GM21786 (cell line): Measurements from ENCODE around the gene CALM1.
"Not testable (repeated sequence)": the region's sequence is repeated elsewhere in the genome, so short reads cannot be mapped to it uniquely, and the experiment has no call there.

ENCODE experiments used
- ATAC-seq: cut with Tn5 transposase; IDR thresholded peaks from one replicate; pipeline ENCODE4 v1.9.1; 2021; ENCODE audit not compliant: unreplicated experiment

CALM1 gene

GRCh38 chr14:90383126-90383730 lies 13.6 kb upstream of the CALM1 start:
- ATAC-seq, result peak; percentile 91

- peak; percentile 8 for ATAC-seq
Observed at GRCh38 chr14:90383731-90384542, 12.9 kb upstream of the CALM1 start.

DNA sequence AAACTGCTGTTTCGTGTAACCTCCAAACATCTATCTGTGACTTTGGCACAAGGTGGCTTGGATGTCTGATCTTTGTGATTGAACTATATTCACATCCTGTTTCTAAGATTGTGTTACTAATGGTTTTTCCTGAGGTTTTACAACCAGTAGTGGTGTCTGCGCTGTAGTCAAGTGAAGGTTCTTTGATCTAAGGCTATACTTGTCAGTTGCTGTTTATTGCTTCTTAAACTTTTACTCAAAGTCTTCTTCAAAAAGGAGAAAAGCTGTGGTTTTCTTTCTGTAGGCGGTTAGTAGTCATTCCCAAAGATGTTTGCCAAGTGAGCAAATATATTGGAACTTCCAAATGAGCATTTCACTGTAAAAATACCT lies 12.3 kb upstream of the CALM1 start:
- ATAC-seq, result no peak

DNA sequence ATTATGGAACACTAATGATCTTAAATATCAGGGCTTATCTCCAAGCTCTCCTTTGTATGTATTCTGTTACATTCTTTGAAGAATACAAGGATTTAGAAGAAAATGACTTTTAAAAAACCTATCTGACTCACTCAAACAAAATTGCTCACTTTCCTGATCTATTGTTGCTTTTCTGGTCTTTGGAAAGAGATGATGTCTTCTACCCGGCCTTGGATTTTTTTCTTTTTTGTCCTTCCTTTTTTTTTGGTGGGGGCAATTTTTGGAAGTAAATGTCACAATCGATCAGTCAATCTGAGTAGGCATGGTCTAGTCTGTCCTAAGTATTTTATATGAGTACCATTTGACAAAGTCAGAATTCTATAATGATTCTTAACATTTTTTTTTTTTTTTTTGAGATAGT lies 10.5 kb upstream of the CALM1 start:
- no peak for ATAC-seq

GRCh38 chr14:90387206-90387760 lies 9.5 kb upstream of the CALM1 start:
- no peak for ATAC-seq

- ATAC-seq, result no peak
Observed at GRCh38 chr14:90388437-90388836, 8.4 kb upstream of the CALM1 start.

DNA sequence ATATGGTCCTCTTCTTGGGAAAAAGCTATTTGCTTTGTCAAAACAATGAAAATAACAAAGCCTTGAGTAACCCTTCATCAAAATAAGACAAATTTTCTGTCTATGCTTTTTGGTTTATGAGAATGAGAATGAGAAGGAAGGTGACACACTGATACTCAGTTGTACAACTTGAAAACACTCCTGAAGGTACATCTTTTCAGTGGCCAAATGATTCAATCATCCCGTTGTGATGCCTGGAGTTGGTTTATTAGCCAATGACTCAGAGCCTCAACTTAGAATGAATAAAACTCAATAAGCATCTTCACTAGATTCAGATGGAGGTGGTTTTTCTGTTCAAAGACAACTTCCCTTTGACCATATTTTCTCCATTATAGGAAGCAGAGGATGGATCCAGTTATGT lies 7.8 kb upstream of the CALM1 start:
- no peak for ATAC-seq

GRCh38 chr14:90393966-90394365 lies 2.9 kb upstream of the CALM1 start:
- ATAC-seq, result no peak

GRCh38 chr14:90394782-90395181 lies 2.0 kb upstream of the CALM1 start:
- not testable (repeated sequence) for ATAC-seq

- ATAC-seq, result no peak
Observed at GRCh38 chr14:90397425-90398314, 841 bp downstream of the CALM1 start.

DNA sequence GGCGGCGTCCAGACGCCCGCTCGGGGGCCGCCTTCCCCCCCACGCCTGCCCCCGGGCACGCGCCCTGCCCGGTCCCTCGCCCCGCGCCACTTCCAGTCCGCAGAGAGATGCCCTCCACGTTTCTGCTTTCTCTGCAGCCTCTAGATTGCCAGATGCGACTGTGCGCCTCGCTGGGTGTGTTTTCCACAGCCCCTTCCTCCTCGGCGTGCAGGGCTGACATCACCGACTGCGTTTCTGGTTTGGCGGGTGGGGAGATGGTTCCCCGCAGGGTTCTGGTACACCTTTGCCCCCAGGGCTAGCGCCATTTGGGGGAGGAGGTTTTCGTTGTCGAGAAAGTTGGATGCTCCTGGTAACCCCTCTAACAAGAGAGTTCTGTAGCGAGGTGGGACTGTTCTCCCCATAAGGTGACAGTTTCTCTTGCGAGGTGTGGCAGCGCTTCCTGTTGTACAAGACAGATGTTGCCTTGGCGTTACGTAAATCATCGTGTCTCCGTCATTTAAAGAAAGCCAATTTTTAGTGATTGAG lies 1.5 kb downstream of the CALM1 start:
- no peak for ATAC-seq

GRCh38 chr14:90398841-90399540 lies 2.2 kb downstream of the CALM1 start:
- ATAC-seq, result no peak

DNA sequence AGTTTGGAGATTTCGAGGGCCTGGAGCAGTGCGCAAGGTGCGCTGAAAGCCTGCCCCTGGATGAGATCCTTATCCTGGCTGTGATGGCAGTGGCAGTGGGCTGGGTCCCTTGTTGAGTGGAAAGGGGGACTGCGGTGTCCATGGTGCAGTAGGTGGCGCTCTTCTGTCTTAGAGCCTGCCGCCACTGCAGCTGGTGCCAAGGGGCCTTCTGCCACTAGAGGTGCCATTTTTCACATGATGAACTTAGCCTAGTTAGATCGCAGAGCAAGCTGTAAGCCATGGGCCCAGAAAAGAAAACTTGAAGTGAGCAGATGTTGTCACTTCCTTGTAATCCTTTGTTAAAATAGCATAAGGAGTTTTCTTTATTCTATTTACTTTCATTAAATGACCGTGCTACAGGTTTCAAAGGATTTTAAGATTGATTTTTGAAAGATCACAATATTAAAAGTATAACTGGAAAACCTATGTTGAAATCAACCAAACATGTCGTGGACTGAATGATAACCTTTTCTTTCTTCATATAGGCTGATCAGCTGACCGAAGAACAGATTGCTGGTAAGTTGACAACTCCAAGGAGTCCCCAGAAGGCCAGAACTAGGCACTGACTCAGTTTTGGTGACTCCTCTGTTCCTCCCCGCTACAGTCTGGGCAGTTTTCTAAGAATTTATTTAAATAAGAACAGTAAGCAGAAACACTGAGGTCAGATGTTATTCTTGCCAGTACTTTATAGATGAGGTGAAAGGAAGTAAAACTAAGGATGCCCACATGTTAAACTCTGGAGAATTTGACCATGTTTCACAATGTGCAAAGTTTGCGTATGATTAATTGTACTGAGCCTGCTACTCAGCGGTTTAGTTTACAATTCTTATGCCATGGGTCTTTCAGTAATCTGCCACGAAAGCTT lies 3.0 kb downstream of the CALM1 start:
- peak; percentile 52 for ATAC-seq

DNA sequence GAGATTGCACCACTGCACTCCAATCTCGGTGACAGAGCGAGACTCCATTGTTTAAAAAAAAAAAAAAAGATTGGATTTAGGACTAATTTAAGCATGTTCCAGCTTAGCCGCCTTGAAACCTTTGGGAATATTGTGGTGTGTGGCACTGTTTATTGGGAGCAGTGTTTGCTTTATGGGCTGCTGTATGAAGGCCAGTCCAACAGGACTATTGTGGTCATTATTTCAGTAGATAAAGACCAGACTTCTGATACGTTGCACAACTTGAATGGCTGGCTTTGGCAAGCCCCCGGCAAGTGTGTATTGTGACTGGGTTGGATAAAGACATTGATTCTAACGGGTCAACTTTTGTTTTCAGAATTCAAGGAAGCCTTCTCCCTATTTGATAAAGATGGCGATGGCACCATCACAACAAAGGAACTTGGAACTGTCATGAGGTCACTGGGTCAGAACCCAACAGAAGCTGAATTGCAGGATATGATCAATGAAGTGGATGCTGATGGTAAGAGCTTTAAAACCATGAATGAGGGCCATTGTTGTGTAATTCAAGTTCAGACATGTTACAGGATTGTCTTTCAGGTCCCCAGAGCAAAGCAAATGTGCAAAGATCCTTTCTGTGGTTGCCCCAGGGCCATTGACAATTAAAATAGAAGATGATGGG lies 4.2 kb downstream of the CALM1 start:
- ATAC-seq, result no peak

DNA sequence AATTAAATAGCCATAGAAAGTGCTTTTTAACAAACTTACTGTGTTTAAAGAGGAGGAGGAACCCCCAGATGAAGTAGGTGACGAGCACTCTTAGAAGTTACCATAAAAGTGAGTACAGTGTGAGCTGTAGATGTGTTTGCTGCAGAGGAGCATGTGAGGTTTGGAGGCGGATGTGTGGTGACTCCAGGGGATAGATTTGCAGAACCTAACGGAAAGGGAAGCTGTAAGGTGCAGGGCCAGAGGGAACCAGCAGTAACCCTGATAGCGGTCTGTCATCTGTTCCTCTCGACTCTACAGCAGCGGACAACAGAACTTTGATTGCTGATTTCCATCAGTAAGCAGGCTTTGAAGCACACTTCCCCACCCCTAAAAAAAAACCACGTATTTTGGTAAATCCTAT lies 5.2 kb downstream of the CALM1 start:
- no peak for ATAC-seq

DNA sequence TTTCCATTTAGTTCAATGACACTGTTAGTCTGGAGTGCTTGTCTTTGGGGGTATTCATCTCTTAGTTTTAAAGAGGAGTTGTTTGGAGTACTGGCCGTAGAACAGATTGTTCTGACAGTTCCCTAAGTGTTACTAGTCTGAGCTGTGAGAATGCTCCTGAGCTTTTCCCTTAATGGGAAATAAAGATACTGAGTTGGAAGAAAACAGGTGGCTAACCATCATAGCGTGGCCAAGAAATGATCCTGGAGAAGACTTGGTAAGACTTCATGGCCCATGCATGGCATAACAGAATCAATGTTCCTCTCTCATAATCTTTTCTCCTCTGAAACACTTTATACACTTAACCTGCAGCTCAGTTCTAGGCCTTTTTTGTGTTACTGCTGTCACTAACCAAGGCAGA lies 6.2 kb downstream of the CALM1 start:
- ATAC-seq, result no peak

GRCh38 chr14:90405101-90405500 lies 8.3 kb downstream of the CALM1 start:
- ATAC-seq, result no peak

DNA sequence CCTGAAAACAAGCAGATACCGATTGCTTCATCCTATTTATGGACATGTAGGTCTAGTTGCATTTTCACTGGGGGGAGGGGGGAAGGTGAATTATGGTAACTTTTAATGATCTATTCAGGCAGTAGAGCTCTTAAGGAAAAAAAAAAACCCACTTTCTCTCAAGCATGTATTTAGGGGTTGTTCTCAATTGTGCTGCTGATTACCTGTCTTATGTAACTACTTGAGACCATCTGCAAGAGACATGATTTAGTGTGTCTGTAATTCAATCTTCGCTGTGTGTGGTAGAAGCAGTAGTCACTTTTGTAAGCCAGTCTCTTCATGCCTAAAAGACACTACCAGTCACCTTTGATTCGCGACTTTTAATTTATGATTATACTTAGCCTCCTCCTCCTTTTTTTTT lies 8.9 kb downstream of the CALM1 start:
- no peak for ATAC-seq

GRCh38 chr14:90406384-90406798 lies 9.6 kb downstream of the CALM1 start:
- no peak for ATAC-seq
